22Rv1 (cell line): Measurements from ENCODE around the gene ZNF92.
"Not testable (repeated sequence)": the region's sequence is repeated elsewhere in the genome, so short reads cannot be mapped to it uniquely, and the experiment has no call there.

Experiments
- H3K27ac ChIP-seq: fragments of 450-650 bp; 2 replicates; pipeline ENCODE4 v1.5.1; 2017
- ZFX ChIP-seq: fragments of 450-650 bp; IDR thresholded peaks from 2 replicates; pipeline ENCODE4 v1.6.1; 2017; ENCODE audit warnings: antibody characterized with exemption, borderline replicate concordance
- TF ChIP-seq, protein P1 (sequence below): fragments of 450-650 bp; IDR thresholded peaks from 2 replicates; pipeline ENCODE4 v1.5.1; 2017; ENCODE audit warnings: mild to moderate bottlenecking

Gene ZNF92

DNA sequence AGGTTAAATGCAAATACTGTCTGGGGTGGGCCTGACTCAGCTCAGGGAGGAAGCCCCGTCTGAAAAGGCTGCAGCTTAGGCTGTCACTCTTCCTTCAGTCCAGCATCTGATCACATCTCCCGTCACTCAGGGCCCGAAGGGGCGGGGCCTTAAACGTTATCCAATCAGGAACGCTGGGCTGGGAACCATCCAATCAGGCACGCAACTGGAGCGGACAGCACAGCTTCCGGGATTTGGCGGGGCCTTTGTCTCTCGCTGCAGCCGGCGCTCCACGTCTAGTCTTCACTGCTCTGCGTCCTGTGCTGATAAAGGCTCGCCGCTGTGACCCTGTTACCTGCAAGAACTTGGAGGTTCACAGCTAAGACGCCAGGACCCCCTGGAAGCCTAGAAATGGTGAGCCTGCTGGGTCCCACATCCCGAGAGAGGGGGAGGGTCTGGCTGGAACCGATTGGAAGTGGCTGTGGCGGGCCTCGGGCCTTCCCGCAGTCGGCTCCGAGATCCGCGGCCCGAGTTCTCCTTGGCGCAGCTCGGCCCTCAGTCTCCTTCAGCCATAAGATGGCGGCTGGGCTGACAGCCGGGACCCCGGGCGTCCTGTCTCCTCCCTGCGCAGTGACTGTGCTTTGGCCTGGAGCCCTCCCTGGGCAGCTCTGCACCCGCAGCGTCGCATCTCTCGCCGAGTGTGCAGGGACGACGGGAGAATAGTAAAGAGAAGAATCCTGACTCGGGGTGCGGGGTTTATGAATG, at the start of gene ZNF92:
TSS of gene ZNF92 (plus strand) at position 248 of the 744 bp plus-strand sequence. CDS start at position 391, 143 bp downstream.
- no peak for TF ChIP-seq ZFX
- TF ChIP-seq, protein P1, sequence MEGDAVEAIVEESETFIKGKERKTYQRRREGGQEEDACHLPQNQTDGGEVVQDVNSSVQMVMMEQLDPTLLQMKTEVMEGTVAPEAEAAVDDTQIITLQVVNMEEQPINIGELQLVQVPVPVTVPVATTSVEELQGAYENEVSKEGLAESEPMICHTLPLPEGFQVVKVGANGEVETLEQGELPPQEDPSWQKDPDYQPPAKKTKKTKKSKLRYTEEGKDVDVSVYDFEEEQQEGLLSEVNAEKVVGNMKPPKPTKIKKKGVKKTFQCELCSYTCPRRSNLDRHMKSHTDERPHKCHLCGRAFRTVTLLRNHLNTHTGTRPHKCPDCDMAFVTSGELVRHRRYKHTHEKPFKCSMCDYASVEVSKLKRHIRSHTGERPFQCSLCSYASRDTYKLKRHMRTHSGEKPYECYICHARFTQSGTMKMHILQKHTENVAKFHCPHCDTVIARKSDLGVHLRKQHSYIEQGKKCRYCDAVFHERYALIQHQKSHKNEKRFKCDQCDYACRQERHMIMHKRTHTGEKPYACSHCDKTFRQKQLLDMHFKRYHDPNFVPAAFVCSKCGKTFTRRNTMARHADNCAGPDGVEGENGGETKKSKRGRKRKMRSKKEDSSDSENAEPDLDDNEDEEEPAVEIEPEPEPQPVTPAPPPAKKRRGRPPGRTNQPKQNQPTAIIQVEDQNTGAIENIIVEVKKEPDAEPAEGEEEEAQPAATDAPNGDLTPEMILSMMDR: no peak
- H3K27ac ChIP-seq: peak within 1 kb of the TSS; percentile 89

DNA sequence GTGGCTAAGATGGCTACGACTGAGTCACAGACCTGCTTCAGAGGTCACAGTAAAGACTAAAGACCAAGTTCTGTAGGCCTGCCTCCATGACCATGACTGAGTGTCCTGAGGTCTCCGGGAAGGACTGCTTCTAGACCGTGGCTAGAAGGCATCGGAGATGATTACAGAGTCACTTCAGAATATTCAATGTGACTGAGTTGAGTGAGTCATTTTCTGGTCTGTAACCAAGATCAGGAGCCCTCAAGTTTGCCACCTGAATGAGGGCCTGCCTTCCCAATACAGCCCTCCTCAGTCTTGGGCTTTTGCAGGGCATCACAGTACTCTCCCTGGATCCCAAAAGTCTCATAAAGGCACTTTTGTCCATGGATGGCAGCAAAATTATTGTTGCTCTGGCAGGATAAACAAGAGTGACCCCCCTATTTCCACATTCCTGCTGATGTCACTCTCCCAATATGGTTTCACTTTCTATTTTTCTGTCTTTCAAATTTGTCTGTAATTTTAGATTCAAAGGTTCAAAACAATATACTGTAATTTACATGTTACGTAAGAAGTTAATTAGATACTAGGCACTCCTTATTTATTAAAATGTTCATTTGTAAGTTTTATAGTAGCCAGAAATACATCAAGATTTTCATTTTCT, 47.7 kb upstream of the ZNF92 start:
- no peak overlapping the region for H3K27ac ChIP-seq
- TF ChIP-seq ZFX: no peak
- TF ChIP-seq, protein P1: no peak

DNA sequence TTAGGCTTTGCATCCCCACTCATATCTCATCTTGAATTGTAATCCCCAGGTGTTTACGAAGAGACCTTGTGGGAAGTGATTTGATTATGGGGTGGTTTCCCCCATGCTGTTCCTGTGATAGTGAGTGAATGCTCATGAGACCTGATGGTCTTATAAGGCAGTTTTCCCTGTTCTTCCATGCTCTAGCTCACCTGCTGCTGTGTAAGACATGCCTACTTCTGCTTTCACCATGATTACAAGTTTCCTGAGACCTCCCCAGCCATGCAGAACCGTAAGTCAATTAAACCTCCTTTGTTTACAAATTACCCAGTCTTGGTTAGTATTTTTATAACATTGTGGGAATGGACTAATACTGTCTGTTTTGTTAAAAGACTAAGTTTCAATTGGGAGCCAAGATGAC, 35.3 kb upstream of the ZNF92 start:
- TF ChIP-seq, protein P1: no peak
- TF ChIP-seq ZFX: no peak

DNA sequence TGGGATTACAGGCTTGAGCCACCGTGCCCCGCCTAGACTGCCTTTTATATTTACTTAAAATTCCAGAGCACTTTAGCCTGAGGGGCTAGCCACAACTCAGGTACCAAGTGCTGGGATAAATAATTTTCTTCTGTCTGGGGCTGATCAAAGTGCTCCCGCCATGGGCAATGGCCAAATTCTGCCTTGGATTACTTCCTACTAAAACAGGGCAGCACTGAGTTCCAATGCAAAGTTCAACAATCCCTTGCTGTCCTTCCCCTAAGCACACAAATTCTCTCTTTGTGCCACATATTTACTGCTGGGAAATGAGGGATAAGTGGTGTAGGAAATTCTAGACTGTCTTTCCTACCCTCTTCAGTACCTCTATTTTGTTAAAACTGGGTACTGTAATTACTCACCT, 34.4 kb upstream of the ZNF92 start:
- TF ChIP-seq, protein P1: no peak
- TF ChIP-seq ZFX: no peak
- H3K27ac ChIP-seq: no peak overlapping the region

More for the DNA sequence above, 35.3 kb upstream of the ZNF92 start:
- H3K27ac ChIP-seq: no peak overlapping the region

DNA sequence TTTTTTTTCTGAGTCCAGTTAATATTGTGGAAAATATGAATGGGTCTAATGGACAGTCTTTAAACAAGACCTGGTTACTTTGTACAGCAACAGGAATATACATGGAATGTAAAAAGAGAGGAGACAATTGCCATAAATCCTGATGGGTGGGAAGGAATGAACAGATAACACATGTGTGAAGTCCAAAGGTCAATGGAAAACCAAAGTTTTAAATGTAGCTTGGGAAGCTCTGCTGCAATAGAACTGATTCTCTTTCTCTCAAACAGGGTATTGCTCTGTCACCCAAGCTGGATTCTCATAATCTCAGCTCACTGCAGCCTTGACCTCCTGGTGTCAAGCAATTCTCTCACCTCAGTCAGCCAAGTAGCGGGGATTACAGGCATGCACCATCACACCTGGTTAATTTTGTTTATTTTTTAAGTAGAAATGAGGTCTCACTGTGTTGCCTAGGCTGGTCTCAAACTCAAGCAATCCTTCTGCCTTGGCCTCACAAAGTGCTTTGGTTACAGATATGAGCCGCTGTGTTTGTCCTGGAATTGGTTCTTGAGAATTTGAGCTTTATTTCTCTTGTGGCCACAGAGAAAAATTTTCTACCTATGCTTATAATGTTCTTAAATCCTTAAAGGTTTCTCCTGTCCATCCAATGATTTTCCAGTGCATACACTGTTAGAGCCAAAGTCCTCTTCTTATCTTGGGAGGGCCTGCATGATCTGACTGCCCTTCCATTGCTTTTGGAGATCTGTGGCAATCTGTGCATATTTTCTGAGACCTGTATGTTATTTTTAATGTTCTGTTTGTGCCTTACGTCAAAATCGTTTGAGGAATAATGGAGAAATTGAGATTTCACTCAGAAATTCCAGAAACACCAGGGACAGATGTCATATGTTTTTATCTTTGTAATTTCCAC, 30.7 kb upstream of the ZNF92 start:
- H3K27ac ChIP-seq: 0 out of 2 replicates have a peak overlapping the region, but pooled peaks have one; percentile 4
- no peak for TF ChIP-seq ZFX
- TF ChIP-seq, protein P1: no peak

DNA sequence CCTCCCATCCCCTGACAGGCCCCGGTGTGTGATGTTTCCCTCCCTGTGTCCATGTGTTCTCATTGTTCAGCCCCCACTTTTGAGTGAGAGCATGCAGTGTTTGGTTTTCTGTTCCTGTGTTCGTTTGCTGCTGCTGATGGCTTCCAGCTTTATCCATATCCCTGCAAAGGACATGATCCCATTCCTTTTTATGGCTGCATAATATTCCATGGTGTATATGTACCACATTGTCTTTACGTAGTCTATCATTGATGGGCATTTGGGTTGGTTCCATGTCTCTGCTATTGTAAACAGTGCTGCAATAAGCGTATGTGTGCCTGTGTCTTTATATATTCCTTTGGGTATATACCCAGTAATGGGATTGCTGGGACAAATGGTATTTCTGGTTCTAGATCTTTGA, 29.1 kb upstream of the ZNF92 start:
- not testable (repeated sequence) for H3K27ac ChIP-seq

DNA sequence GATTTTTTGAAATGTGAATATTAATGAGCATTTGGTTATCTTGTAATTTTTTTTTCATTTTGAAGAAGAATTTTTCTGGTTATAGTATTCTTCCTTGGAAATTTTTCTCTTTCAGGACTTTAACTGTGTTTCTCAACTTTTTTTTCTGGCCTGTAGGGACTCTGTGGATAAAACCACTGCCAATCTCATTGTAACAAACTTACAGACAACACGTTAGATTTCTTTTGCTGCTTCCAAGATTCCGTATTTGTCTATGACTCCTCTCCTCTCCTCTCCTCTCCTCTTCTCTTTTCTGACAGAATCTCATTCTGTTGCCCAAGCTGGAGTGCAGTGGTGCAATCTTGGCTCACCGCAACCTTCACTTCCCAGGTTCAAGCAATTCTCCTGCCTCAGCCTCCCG, 19.4 kb upstream of the ZNF92 start:
- H3K27ac ChIP-seq: no peak overlapping the region
- TF ChIP-seq, protein P1: no peak
- no peak for TF ChIP-seq ZFX
